Fibroblast of the aortic adventitia (primary cell): ENCODE results near the gene AKAP4. TPM values are rescaled to one million over a fixed set of nuclear protein-coding genes. Genes with fewer than 3 reads are reported as not detected.
A peak's percentile ranks its signal among the peaks of the same experiment; 100 is the strongest.

ENCODE experiments used
- DNase-seq: peaks from one replicate; pipeline ENCODE4 v3.0.0-alpha.2; 2010; ENCODE audit warnings: low read depth
- H3K4me3 ChIP-seq: 2 replicates; pipeline ENCODE4 v1.5.1; 2011; ENCODE audit warnings: low read depth, mild to moderate bottlenecking, control low read depth, low read length, moderate library complexity
- CTCF ChIP-seq: IDR thresholded peaks from 2 replicates; pipeline ENCODE4 v1.5.1; 2011; ENCODE audit warnings: mild to moderate bottlenecking, low read length, control low read depth, inconsistent platforms; ENCODE audit not compliant: insufficient read depth
- total RNA-seq: library from RNA; depleted of rRNA; stranded (reverse); fragments of >200 nt; gene quantifications from 2 replicates; pipeline ENCODE4 v1.2.3, GENCODE V29; 2012; ENCODE audit warnings: low replicate concordance

AKAP4 gene
- under 0.01 TPM in 1 of 2 replicates, not detected in the other for total RNA-seq

- H3K4me3 ChIP-seq, result no peak within 1 kb of the TSS
- no peak for TF ChIP-seq CTCF
- DNase-seq, result no peak
Observed at GRCh38 chrX:50200907-50201306, at the start of gene AKAP4. Gene AKAP4 (minus strand): TSS chrX:50201007. CDS start chrX:50200889, 118 bp downstream.

- peak; percentile 35 for TF ChIP-seq CTCF
- DNase-seq, result peak; percentile 2
- no peak overlapping the region for H3K4me3 ChIP-seq
Observed at GRCh38 chrX:50211510-50211909, 10.7 kb upstream of the AKAP4 start.

GRCh38 chrX:50206753-50207152 lies 5.9 kb upstream of the AKAP4 start:
- TF ChIP-seq CTCF, result no peak
- DNase-seq, result no peak
- no peak overlapping the region for H3K4me3 ChIP-seq

GRCh38 chrX:50204364-50204899 lies 3.6 kb upstream of the AKAP4 start, which contains the start of gene CCNB3:
Gene CCNB3 (plus strand): TSS chrX:50204765. CDS start chrX:50285164, 80,399 bp downstream.
- H3K4me3 ChIP-seq, result peak within 1 kb of the TSS; percentile 39
- peak; percentile 75 for DNase-seq
- peak; percentile 66 for TF ChIP-seq CTCF

- no peak for DNase-seq
- TF ChIP-seq CTCF, result no peak
- no peak overlapping the region for H3K4me3 ChIP-seq
Observed at GRCh38 chrX:50202539-50202938, 1.7 kb upstream of the AKAP4 start.

- H3K4me3 ChIP-seq, result no peak overlapping the region
- DNase-seq, result no peak
Observed at GRCh38 chrX:50198348-50198747, 2.5 kb downstream of the AKAP4 start.

More at GRCh38 chrX:50198348-50198747, 2.5 kb downstream of the AKAP4 start:
- TF ChIP-seq CTCF, result no peak
